ENCODE measurements around the gene NUDT13.
A peak's percentile ranks its signal among the peaks of the same experiment; 100 is the strongest.

The NUDT13 gene

GRCh38 chr10:73110345-73110849 lies at the start of gene NUDT13:
TSS of gene NUDT13 (plus strand) at chr10:73110455. CDS start at chr10:73114366, 3,911 bp downstream.
- H3K4me3 ChIP-seq (replicated peaks; ENCODE audit: low read depth, low read length) = peak within 1 kb of the TSS; percentile 43
- no peak for TF ChIP-seq CTCF (IDR thresholded peaks at IDR 0.05; ENCODE audit: low read depth, low read length, missing control alignments)
- DNase-seq (ENCODE audit: extremely low read depth, low read depth) = no peak

GRCh38 chr10:73060738-73061635 lies 49.3 kb upstream of the NUDT13 start:
- TF ChIP-seq CTCF (IDR thresholded peaks at IDR 0.05; ENCODE audit: low read depth, low read length, missing control alignments) = peak; percentile 24
- no peak for DNase-seq (ENCODE audit: extremely low read depth, low read depth)
- no peak overlapping the region for H3K4me3 ChIP-seq (replicated peaks; ENCODE audit: low read depth, low read length)

GRCh38 chr10:73061743-73062142 lies 48.5 kb upstream of the NUDT13 start:
- no peak for TF ChIP-seq CTCF (IDR thresholded peaks at IDR 0.05; ENCODE audit: low read depth, low read length, missing control alignments)
- DNase-seq (ENCODE audit: extremely low read depth, low read depth) = no peak
- H3K4me3 ChIP-seq (replicated peaks; ENCODE audit: low read depth, low read length) = no peak overlapping the region

- TF ChIP-seq CTCF (IDR thresholded peaks at IDR 0.05; ENCODE audit: low read depth, low read length, missing control alignments) = no peak
- DNase-seq (ENCODE audit: extremely low read depth, low read depth) = no peak
- no peak overlapping the region for H3K4me3 ChIP-seq (replicated peaks; ENCODE audit: low read depth, low read length)
Measured at GRCh38 chr10:73065441-73065840, 44.8 kb upstream of the NUDT13 start.

GRCh38 chr10:73073627-73074026 lies 36.6 kb upstream of the NUDT13 start:
- no peak for TF ChIP-seq CTCF (IDR thresholded peaks at IDR 0.05; ENCODE audit: low read depth, low read length, missing control alignments)
- H3K4me3 ChIP-seq (replicated peaks; ENCODE audit: low read depth, low read length) = no peak overlapping the region
- DNase-seq (ENCODE audit: extremely low read depth, low read depth) = no peak

GRCh38 chr10:73075829-73076228 lies 34.4 kb upstream of the NUDT13 start:
- TF ChIP-seq CTCF (IDR thresholded peaks at IDR 0.05; ENCODE audit: low read depth, low read length, missing control alignments) = no peak

More at GRCh38 chr10:73075829-73076228, 34.4 kb upstream of the NUDT13 start:
- DNase-seq (ENCODE audit: extremely low read depth, low read depth) = no peak
- no peak overlapping the region for H3K4me3 ChIP-seq (replicated peaks; ENCODE audit: low read depth, low read length)

All from HFF-Myc (cell line).